SU-DHL-6 (cell line): ENCODE data around the gene TSPAN4.

Source experiments
- H2AFZ ChIP-seq: fragments of 200-600 bp; sonication (generic); 2 replicates; pipeline ENCODE4 v1.6.1; 2014; ENCODE audit warnings: low read depth, mild to moderate bottlenecking, moderate library complexity, mixed read lengths, antibody characterized with exemption, low read length; ENCODE audit not compliant: severe bottlenecking
- H3F3A ChIP-seq: fragments of 200-600 bp; shearing (Covaris generic); 2 replicates; pipeline ENCODE4 v1.6.0; 2016; ENCODE audit warnings: antibody characterized with exemption, mild to moderate bottlenecking; ENCODE audit not compliant: insufficient read depth
- H3K27ac ChIP-seq: fragments of 200-600 bp; sonication (generic); 2 replicates; pipeline ENCODE4 v1.5.1; 2016; ENCODE audit warnings: low read depth, mild to moderate bottlenecking, low read length, moderate library complexity, mixed read lengths
- H3K27me3 ChIP-seq: fragments of 200-600 bp; sonication (generic), shearing (Covaris generic); 2 replicates; pipeline ENCODE4 v1.6.0; 2014; ENCODE audit warnings: mild to moderate bottlenecking, low read length
- H3K36me3 ChIP-seq: fragments of 200-600 bp; sonication (generic); 2 replicates; pipeline ENCODE4 v1.6.1; 2014; ENCODE audit warnings: mild to moderate bottlenecking, low read length, mixed read lengths
- H3K4me2 ChIP-seq: fragments of 300-600, 200-600 bp; shearing (Covaris generic), sonication (generic); 2 replicates; pipeline ENCODE4 v1.6.0; 2014; ENCODE audit warnings: low read length, low read depth, mild to moderate bottlenecking; ENCODE audit not compliant: poor library complexity, severe bottlenecking
- H3K4me3 ChIP-seq: fragments of 200-600 bp; sonication (generic); 2 replicates; pipeline ENCODE4 v1.5.1; 2014; ENCODE audit warnings: antibody characterized with exemption, low read length, mild to moderate bottlenecking, mixed read lengths; ENCODE audit not compliant: insufficient read depth, poor library complexity, severe bottlenecking
- H3K79me2 ChIP-seq: fragments of 200-600 bp; sonication (generic); 2 replicates; pipeline ENCODE4 v1.6.1; 2014; ENCODE audit warnings: mild to moderate bottlenecking, low read length, moderate library complexity; ENCODE audit not compliant: insufficient read depth
- H3K9ac ChIP-seq: fragments of 200-600 bp; sonication (generic); 2 replicates; pipeline ENCODE4 v1.7.0; 2014; ENCODE audit warnings: mild to moderate bottlenecking, low read length
- H3K9me2 ChIP-seq: fragments of 200-600 bp; sonication (generic); replicated peaks from 2 replicates; pipeline ENCODE4 v1.6.1; 2014; ENCODE audit warnings: low read length; ENCODE audit not compliant: insufficient read depth
- H3K9me3 ChIP-seq: fragments of 200-600 bp; sonication (generic); 2 replicates; pipeline ENCODE4 v1.6.1; 2014; ENCODE audit warnings: low read length, mixed read lengths; ENCODE audit not compliant: insufficient read depth
- H4K20me1 ChIP-seq: fragments of 200-600 bp; sonication (generic); 2 replicates; pipeline ENCODE4 v1.6.1; 2014; ENCODE audit warnings: low read depth, mild to moderate bottlenecking, antibody characterized with exemption, low read length, moderate library complexity, mixed read lengths
- EZH2phosphoT487 ChIP-seq: fragments of 200-600 bp; sonication (generic), shearing (Covaris generic); conservative IDR thresholded peaks from 2 replicates; pipeline ENCODE4 v1.6.1; 2018; ENCODE audit warnings: mild to moderate bottlenecking, antibody characterized with exemption, low read length, moderate library complexity, mixed read lengths
- TF ChIP-seq, protein P1 (sequence below): fragments of 200-600 bp; sonication (generic); IDR thresholded peaks from one replicate; pipeline ENCODE4 v1.5.1; 2017; ENCODE audit warnings: antibody characterized with exemption, mild to moderate bottlenecking, low read length, moderate library complexity; ENCODE audit not compliant: insufficient read depth, poor library complexity, severe bottlenecking

Gene TSPAN4

DNA sequence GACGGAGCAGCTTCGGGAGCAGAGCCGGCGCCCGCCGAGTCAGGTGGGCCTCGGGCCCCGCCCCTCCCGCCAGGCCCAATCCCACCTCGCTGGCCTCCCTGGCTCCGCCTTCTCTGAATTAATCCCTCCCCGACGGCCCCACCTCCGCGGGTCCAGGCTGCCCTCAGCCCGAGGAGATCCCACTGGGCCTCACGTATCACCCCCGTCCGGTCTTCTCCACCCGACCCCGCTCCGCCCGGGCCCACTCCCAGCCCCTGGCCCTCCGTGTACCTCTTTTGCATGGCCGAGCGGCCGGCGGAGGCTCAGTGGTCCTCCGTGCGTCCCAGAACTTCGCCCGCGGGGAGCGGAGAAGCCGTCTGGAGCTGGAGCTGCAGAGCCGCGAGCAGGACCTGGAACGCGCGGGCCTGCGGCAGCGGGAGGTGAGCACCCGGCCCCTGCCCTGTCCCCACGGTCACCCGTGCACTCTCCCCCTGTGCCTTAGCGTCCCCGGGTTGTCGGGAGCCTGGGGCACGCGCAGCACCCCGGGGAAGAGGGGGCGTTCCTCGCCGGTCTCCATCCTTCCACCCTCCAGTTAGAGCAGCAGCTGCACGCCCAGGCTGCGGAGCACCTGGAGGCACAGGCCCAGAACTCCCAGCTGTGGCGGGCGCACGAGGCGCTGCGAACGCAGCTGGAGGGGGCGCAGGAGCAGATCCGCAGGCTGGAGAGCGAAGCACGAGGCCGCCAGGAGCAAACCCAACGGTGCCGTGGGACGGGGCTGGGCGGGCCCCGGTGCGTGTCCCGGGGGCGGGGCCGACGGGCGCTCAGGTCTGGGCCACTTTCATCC is 12.1 kb upstream of the TSPAN4 start:
- Histone ChIP-seq H3F3A (no peaks in the 10 kb centered on the region), H3K9ac (peak overlapping the region; percentile 1; the same call in 1 of the 2 replicates), H3K27me3 (no peaks in the 10 kb centered on the region), H2AFZ (no peak overlapping the region), H3K79me2 (no peaks in the 10 kb centered on the region), H3K9me3 (no peaks in the 10 kb centered on the region), H3K4me3 (peak overlapping the region; percentile 24), H3K36me3 (no peaks in the 10 kb centered on the region), H3K27ac (no peak overlapping the region), H3K9me2 (no peaks in the 10 kb centered on the region), H3K4me2 (peak overlapping the region; percentile 50), H4K20me1 (no peaks in the 10 kb centered on the region)
- TF ChIP-seq, protein P1, sequence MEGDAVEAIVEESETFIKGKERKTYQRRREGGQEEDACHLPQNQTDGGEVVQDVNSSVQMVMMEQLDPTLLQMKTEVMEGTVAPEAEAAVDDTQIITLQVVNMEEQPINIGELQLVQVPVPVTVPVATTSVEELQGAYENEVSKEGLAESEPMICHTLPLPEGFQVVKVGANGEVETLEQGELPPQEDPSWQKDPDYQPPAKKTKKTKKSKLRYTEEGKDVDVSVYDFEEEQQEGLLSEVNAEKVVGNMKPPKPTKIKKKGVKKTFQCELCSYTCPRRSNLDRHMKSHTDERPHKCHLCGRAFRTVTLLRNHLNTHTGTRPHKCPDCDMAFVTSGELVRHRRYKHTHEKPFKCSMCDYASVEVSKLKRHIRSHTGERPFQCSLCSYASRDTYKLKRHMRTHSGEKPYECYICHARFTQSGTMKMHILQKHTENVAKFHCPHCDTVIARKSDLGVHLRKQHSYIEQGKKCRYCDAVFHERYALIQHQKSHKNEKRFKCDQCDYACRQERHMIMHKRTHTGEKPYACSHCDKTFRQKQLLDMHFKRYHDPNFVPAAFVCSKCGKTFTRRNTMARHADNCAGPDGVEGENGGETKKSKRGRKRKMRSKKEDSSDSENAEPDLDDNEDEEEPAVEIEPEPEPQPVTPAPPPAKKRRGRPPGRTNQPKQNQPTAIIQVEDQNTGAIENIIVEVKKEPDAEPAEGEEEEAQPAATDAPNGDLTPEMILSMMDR, result no peak
- peak; percentile 94; the same call in 1 of the 2 replicates for TF ChIP-seq EZH2phosphoT487

DNA sequence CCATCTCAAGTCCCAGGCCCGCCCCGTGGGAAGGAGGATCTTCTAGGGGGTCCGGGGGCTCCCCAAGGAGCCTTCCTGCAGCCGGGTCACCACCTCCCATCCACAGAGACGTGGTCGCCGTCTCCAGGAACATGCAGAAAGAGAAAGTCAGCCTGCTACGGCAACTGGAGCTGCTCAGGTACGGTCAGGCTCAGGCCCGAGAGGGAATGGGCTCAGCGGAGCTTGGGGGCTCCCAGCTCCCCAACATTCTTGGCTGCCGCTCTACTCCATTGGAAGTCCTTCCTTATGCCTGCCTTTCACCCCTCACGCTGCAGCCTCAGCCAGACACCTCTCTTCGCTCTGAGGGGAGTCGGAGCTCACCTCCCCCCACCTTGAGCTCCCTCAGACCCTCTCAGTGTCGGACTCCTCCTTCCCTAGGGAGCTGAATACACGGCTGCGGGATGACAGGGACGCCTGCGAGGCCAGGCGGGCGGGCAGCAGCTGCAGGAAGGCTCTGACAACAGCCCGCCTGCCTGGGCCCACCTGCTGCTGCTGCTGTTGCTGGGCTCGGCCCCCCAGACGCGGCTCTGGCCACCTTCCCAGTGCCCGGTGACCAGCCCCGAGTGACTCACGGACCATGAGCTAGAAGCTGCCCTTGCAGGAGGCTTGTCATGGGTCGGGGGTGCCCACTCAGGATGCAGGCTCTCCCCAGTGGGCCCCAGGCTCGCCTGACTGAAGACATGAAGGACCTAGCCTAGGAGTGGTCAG is 11.4 kb upstream of the TSPAN4 start:
- Histone ChIP-seq H2AFZ (no peak overlapping the region), H3K9ac (no peak overlapping the region), H3K9me2 (no peaks in the 10 kb centered on the region), H4K20me1 (no peaks in the 10 kb centered on the region), H3K9me3 (no peaks in the 10 kb centered on the region), H3F3A (no peaks in the 10 kb centered on the region), H3K36me3 (no peaks in the 10 kb centered on the region), H3K4me3 (no peak overlapping the region), H3K27me3 (no peaks in the 10 kb centered on the region), H3K4me2 (no peak overlapping the region), H3K79me2 (no peaks in the 10 kb centered on the region), H3K27ac (no peak overlapping the region)
- no peak for TF ChIP-seq EZH2phosphoT487
- TF ChIP-seq, protein P1, result no peak

DNA sequence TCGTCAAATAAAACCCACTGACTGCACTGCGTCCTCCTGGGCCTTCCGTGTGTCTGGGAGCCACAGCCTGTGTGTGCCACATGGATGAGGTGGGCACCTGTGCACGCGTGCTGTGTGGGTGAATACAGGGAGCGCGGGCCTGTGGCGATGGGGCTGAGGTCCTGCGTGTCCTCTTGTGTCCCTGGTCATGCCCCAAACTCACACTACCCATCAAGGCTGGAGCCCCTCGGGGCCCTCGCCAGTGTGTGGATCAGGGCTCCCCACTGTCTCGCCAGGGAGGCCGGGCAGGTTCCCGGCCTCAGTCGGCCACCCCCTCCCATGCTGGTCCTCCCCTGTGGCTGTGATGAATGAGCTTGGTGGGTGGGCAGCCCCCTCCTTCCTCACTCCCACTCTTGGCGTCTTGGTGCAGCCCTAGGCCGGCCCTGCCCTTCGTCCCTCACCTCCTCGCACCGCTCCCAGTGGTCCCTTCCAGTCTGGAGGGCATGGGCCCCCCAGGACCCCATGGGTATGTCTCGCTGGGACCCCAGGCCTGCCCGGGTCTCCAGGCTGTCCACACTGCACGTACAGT is 10.6 kb upstream of the TSPAN4 start:
- Histone ChIP-seq H3K4me2 (no peak overlapping the region), H2AFZ (no peak overlapping the region), H3K9me2 (no peaks in the 10 kb centered on the region), H3K9me3 (no peaks in the 10 kb centered on the region), H4K20me1 (no peaks in the 10 kb centered on the region), H3F3A (no peaks in the 10 kb centered on the region), H3K4me3 (no peak overlapping the region), H3K36me3 (no peaks in the 10 kb centered on the region), H3K9ac (no peak overlapping the region), H3K27me3 (no peaks in the 10 kb centered on the region), H3K79me2 (no peaks in the 10 kb centered on the region), H3K27ac (no peak overlapping the region)
- TF ChIP-seq, protein P1, result no peak
- TF ChIP-seq EZH2phosphoT487, result no peak
